ENCODE results near the gene ELL.
A peak's percentile ranks its signal among the peaks of the same experiment; 100 is the strongest.

ELL gene

GRCh38 chr19:18538115-18538514, 16.2 kb upstream of the ELL start:
- no peak overlapping the region for H3K27ac ChIP-seq (ENCODE audit: low read length, poor library complexity, severe bottlenecking)
- H3K9me3 ChIP-seq (ENCODE audit: control insufficient read depth, low read length): no peaks in the 10 kb centered on the region
- no peak overlapping the region for H3K9ac ChIP-seq (ENCODE audit: low read length)
- no peak overlapping the region for H3K14ac ChIP-seq (ENCODE audit: low read length in 2 of 2)
- H3K4ac ChIP-seq (ENCODE audit: low read depth in 1 of 2, low read length in 2 of 2): no peak overlapping the region
- no peaks in the 10 kb centered on the region for H3K27me3 ChIP-seq (ENCODE audit: control insufficient read depth in 1 of 2, insufficient read depth in 1 of 2, low read length in 2 of 2)
- H4K91ac ChIP-seq (ENCODE audit: low read length): no peak overlapping the region
- H3K4me2 ChIP-seq (ENCODE audit: low read length, poor library complexity, severe bottlenecking): no peak overlapping the region
- H3K4me1 ChIP-seq (ENCODE audit: control insufficient read depth, insufficient read depth, low read depth, low read length): peaks cover 7% of the 10 kb centered on the region
- H3K18ac ChIP-seq (ENCODE audit: low read depth in 1 of 2, low read length in 2 of 2): no peak overlapping the region
- no peak overlapping the region for H3K23ac ChIP-seq (ENCODE audit: low read length in 2 of 2)
- no peak overlapping the region for H2AK5ac ChIP-seq (ENCODE audit: low read length, severe bottlenecking)
- peaks cover 41% of the 10 kb centered on the region for H3K79me1 ChIP-seq (replicated peaks; ENCODE audit: low read length, poor library complexity, severe bottlenecking)
- no peak overlapping the region for H2BK15ac ChIP-seq (ENCODE audit: low read depth, poor library complexity, severe bottlenecking)
- H2BK120ac ChIP-seq (ENCODE audit: low read depth, low read length): no peak overlapping the region
- H3K36me3 ChIP-seq (ENCODE audit: control insufficient read depth in 1 of 2, insufficient read depth in 2 of 2, low read depth in 1 of 2, low read length in 2 of 2): peaks cover 61 to 65% of the 10 kb centered on the region in 2 experiments
- no peak for DNase-seq
- H2BK12ac ChIP-seq (ENCODE audit: low read length in 2 of 2): no peak overlapping the region
- H2BK5ac ChIP-seq (ENCODE audit: low read depth, low read length, poor library complexity, severe bottlenecking): no peak overlapping the region
- no peak overlapping the region for H4K8ac ChIP-seq (ENCODE audit: low read length)
- H3K4me3 ChIP-seq (ENCODE audit: insufficient read depth in 1 of 2, low read depth in 1 of 2, low read length in 2 of 2): no peak overlapping the region
- no peak overlapping the region for H2AFZ ChIP-seq (ENCODE audit: low read depth, low read length)
- whole genome bisulfite sequencing: 96% methylated on average over 22 of the region's 22 CpGs

GRCh38 chr19:18537431-18537830, 15.6 kb upstream of the ELL start:
- WGBS: 96% methylated on average over 17 of the region's 17 CpGs
- Histone ChIP-seq H4K91ac (ENCODE audit: low read length) (peak overlapping the region; percentile 4), H2AK5ac (ENCODE audit: low read length, severe bottlenecking) (no peak overlapping the region), H2AFZ (ENCODE audit: low read depth, low read length) (no peak overlapping the region), H3K23ac (ENCODE audit: low read length in 2 of 2) (no peak overlapping the region), H4K8ac (ENCODE audit: low read length) (no peak overlapping the region), H2BK120ac (ENCODE audit: low read depth, low read length) (no peak overlapping the region), H3K9ac (ENCODE audit: low read length) (no peak overlapping the region), H3K4ac (ENCODE audit: low read depth in 1 of 2, low read length in 2 of 2) (no peak overlapping the region), H2BK15ac (ENCODE audit: low read depth, poor library complexity, severe bottlenecking) (no peak overlapping the region), H3K27ac (ENCODE audit: low read length, poor library complexity, severe bottlenecking) (no peak overlapping the region), H3K14ac (ENCODE audit: low read length in 2 of 2) (no peak overlapping the region), H3K18ac (ENCODE audit: low read depth in 1 of 2, low read length in 2 of 2) (no peak overlapping the region), H2BK5ac (ENCODE audit: low read depth, low read length, poor library complexity, severe bottlenecking) (no peak overlapping the region), H3K79me1 (replicated peaks; ENCODE audit: low read length, poor library complexity, severe bottlenecking) (peaks cover 44% of the 10 kb centered on the region), H3K4me1 (ENCODE audit: control insufficient read depth, insufficient read depth, low read depth, low read length) (peaks cover 7% of the 10 kb centered on the region), H3K36me3 (ENCODE audit: control insufficient read depth in 1 of 2, insufficient read depth in 2 of 2, low read depth in 1 of 2, low read length in 2 of 2) (peaks cover 68 to 72% of the 10 kb centered on the region in 2 experiments), H3K4me2 (ENCODE audit: low read length, poor library complexity, severe bottlenecking) (no peak overlapping the region), H3K27me3 (ENCODE audit: control insufficient read depth in 1 of 2, insufficient read depth in 1 of 2, low read length in 2 of 2) (no peaks in the 10 kb centered on the region), H2BK12ac (ENCODE audit: low read length in 2 of 2) (no peak overlapping the region), H3K4me3 (ENCODE audit: insufficient read depth in 1 of 2, low read depth in 1 of 2, low read length in 2 of 2) (no peak overlapping the region), H3K9me3 (ENCODE audit: control insufficient read depth, low read length) (no peaks in the 10 kb centered on the region)
- no peak for DNase-seq

- Histone ChIP-seq H3K9ac (ENCODE audit: low read length) (no peak overlapping the region), H3K23ac (ENCODE audit: low read length in 2 of 2) (no peak overlapping the region), H3K18ac (ENCODE audit: low read depth in 1 of 2, low read length in 2 of 2) (no peak overlapping the region), H3K9me3 (ENCODE audit: control insufficient read depth, low read length) (no peaks in the 10 kb centered on the region), H3K27ac (ENCODE audit: low read length, poor library complexity, severe bottlenecking) (no peak overlapping the region), H3K4me3 (ENCODE audit: insufficient read depth in 1 of 2, low read depth in 1 of 2, low read length in 2 of 2) (no peak overlapping the region), H3K4me2 (ENCODE audit: low read length, poor library complexity, severe bottlenecking) (no peak overlapping the region), H2BK120ac (ENCODE audit: low read depth, low read length) (no peak overlapping the region), H3K27me3 (ENCODE audit: control insufficient read depth in 1 of 2, insufficient read depth in 1 of 2, low read length in 2 of 2) (no peaks in the 10 kb centered on the region), H2BK12ac (ENCODE audit: low read length in 2 of 2) (no peak overlapping the region), H3K4me1 (ENCODE audit: control insufficient read depth, insufficient read depth, low read depth, low read length) (peaks cover 3% of the 10 kb centered on the region), H3K4ac (ENCODE audit: low read depth in 1 of 2, low read length in 2 of 2) (no peak overlapping the region), H2BK15ac (ENCODE audit: low read depth, poor library complexity, severe bottlenecking) (no peak overlapping the region), H3K14ac (ENCODE audit: low read length in 2 of 2) (no peak overlapping the region), H3K36me3 (ENCODE audit: control insufficient read depth in 1 of 2, insufficient read depth in 2 of 2, low read depth in 1 of 2, low read length in 2 of 2) (peaks cover 74 to 81% of the 10 kb centered on the region in 2 experiments), H4K8ac (ENCODE audit: low read length) (no peak overlapping the region), H4K91ac (ENCODE audit: low read length) (no peak overlapping the region), H2AFZ (ENCODE audit: low read depth, low read length) (no peak overlapping the region), H2AK5ac (ENCODE audit: low read length, severe bottlenecking) (no peak overlapping the region), H2BK5ac (ENCODE audit: low read depth, low read length, poor library complexity, severe bottlenecking) (no peak overlapping the region), H3K79me1 (replicated peaks; ENCODE audit: low read length, poor library complexity, severe bottlenecking) (peaks cover 40% of the 10 kb centered on the region)
- 97% methylated on average over 10 of the region's 10 CpGs for WGBS
- no peak for DNase-seq
Observed at GRCh38 chr19:18536475-18536874, 14.6 kb upstream of the ELL start.

GRCh38 chr19:18533058-18533457, 11.2 kb upstream of the ELL start:
- H2BK12ac ChIP-seq (ENCODE audit: low read length in 2 of 2): no peak overlapping the region

More at GRCh38 chr19:18533058-18533457, 11.2 kb upstream of the ELL start:
- Histone ChIP-seq H4K91ac (ENCODE audit: low read length) (no peak overlapping the region), H3K27ac (ENCODE audit: low read length, poor library complexity, severe bottlenecking) (no peak overlapping the region), H3K4ac (ENCODE audit: low read depth in 1 of 2, low read length in 2 of 2) (no peak overlapping the region), H3K9me3 (ENCODE audit: control insufficient read depth, low read length) (no peaks in the 10 kb centered on the region), H3K23ac (ENCODE audit: low read length in 2 of 2) (no peak overlapping the region), H4K8ac (ENCODE audit: low read length) (no peak overlapping the region), H3K27me3 (ENCODE audit: control insufficient read depth in 1 of 2, insufficient read depth in 1 of 2, low read length in 2 of 2) (no peaks in the 10 kb centered on the region), H3K4me2 (ENCODE audit: low read length, poor library complexity, severe bottlenecking) (no peak overlapping the region), H3K14ac (ENCODE audit: low read length in 2 of 2) (no peak overlapping the region), H3K4me1 (ENCODE audit: control insufficient read depth, insufficient read depth, low read depth, low read length) (peaks cover 8% of the 10 kb centered on the region), H3K4me3 (ENCODE audit: insufficient read depth in 1 of 2, low read depth in 1 of 2, low read length in 2 of 2) (no peak overlapping the region), H2BK120ac (ENCODE audit: low read depth, low read length) (no peak overlapping the region), H2AFZ (ENCODE audit: low read depth, low read length) (no peak overlapping the region), H3K9ac (ENCODE audit: low read length) (no peak overlapping the region), H3K79me1 (replicated peaks; ENCODE audit: low read length, poor library complexity, severe bottlenecking) (peaks cover 24% of the 10 kb centered on the region), H3K36me3 (ENCODE audit: control insufficient read depth in 1 of 2, insufficient read depth in 2 of 2, low read depth in 1 of 2, low read length in 2 of 2) (peaks cover 55 to 63% of the 10 kb centered on the region in 2 experiments), H2AK5ac (ENCODE audit: low read length, severe bottlenecking) (no peak overlapping the region), H2BK5ac (ENCODE audit: low read depth, low read length, poor library complexity, severe bottlenecking) (no peak overlapping the region), H3K18ac (ENCODE audit: low read depth in 1 of 2, low read length in 2 of 2) (no peak overlapping the region), H2BK15ac (ENCODE audit: low read depth, poor library complexity, severe bottlenecking) (no peak overlapping the region)
- no peak for DNase-seq
- 96% methylated on average over 4 of the region's 4 CpGs for whole genome bisulfite sequencing
